ENCODE data around the gene CT47A1. TPM values are rescaled to one million over a fixed set of nuclear protein-coding genes. Genes with fewer than 3 reads are reported as not detected.
"Not testable (repeated sequence)": the region's sequence is repeated elsewhere in the genome, so short reads cannot be mapped to it uniquely, and the experiment has no call there.

The CT47A1 gene
- total RNA-seq: not detected

DNA sequence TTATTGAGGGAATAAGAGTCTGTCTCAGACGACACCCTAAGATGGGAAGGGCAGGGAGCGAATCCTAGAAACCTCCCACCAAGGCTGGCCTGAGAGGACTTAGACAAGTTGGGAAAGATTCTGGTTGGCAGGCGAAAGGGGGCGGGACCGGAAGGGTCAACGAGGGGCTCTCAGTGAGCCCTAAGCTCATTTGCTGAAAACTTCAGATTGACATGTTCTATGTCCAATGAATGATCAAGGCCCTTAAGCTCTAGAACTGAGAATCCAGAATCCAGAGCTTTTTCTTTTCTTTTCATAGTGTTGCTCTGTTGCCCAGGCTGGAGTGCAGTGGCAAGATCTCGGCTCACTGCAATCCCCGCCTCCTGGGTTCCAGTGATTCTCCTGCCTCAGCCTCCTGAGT, at the start of gene CT47A1:
Gene CT47A1 (minus strand): TSS at position 101 of the 400 bp plus-strand sequence. CDS start 231 bp downstream, outside the sequence.
- ATAC-seq; DNase-seq (ENCODE audit: low spot score in 2 of 2); H3K36me3 Mint-ChIP-seq; H3K27ac Mint-ChIP-seq; H3K9me3 Mint-ChIP-seq: not testable (repeated sequence)

DNA sequence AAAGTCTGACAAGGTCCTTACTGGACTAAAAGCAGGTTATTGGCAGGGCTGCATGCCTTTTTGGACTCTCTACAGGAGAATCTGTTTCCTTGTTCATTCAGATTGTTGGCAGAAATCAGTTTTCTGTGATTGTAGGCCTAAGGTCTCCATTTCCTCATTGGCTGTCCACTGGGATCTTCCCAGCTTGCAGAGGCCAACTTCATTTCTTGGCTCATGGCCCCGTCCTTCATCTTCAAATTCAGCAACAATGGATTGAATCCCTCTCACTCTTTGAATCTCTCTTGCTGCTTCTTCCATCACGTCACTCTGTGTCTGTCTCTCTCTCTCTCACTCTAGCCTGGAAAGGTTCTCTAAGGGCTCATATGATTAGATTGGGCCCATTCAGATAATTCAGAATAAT, 47.0 kb upstream of the CT47A1 start:
- Mint-ChIP-seq H3K27ac (no peak overlapping the region), H3K36me3 (no peaks in the 10 kb centered on the region), H3K9me3 (no peaks in the 10 kb centered on the region)
- ATAC-seq (no peak), DNase-seq (ENCODE audit: low spot score in 2 of 2) (no peak)

DNA sequence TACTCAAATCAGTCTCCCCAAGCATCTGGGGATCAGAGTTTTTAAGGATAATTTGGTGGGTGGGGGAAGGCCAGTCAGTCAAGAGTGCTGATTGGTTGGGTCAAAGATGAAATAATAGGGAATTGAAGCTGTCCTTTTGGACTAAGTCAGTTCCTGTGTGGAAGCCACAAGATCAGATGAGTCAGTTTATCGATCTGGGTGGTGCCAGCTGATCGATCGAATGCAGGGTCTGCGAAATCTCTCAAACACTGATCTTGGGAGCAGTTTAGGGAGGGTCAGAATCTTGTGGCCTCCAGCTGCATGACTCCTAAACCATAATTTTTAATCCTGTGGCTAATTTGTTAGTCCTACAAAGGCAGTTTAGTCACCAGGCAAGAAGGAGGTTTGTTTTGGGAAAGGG, 44.5 kb upstream of the CT47A1 start:
- no peak overlapping the region for H3K27ac Mint-ChIP-seq
- H3K36me3 Mint-ChIP-seq: no peaks in the 10 kb centered on the region
- H3K9me3 Mint-ChIP-seq: no peaks in the 10 kb centered on the region
- DNase-seq (ENCODE audit: low spot score in 2 of 2) (no peak), ATAC-seq (no peak)

DNA sequence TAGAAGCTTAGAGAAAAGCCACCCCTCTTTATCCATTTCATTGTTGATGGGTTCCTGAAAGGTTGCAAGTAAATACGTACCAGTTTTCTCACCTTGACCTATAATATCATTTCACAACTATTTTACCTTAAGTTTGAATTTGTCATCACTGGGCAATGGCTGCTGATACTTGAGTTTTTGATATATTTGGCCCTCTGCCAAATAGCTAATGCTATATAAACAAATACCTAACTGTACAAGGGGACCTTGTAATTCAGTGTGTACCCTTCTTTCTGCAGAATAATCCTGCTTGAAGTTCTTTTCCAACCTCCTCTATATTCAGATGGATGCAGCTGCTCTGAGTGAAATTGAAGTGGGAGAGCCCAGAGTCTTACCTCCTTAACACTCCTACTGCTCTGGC, 42.9 kb upstream of the CT47A1 start:
- ATAC-seq: no peak
- Mint-ChIP-seq H3K36me3 (no peaks in the 10 kb centered on the region), H3K9me3 (no peaks in the 10 kb centered on the region), H3K27ac (no peak overlapping the region)
- DNase-seq (ENCODE audit: low spot score in 2 of 2): no peak

DNA sequence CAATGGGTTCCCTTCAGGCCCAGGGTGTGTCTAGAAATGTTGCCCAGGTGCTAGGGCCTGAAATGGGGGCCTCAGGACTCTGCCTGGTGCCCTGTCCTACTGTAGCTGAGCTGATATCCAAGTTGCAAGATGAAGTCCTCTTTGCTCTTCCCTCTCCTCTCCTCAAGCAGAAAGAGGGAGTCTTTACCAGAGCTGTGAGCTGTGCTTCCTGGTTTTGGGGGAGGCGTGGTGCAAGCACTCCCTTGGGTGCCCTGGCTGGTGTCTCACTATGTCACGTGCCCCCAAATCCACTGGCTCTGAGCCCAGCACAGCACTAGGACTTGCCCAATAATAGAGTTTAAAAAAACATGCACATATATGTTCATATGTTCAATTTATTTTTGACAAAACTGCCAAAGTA, 29.3 kb upstream of the CT47A1 start:
- Mint-ChIP-seq H3K27ac (no peak overlapping the region), H3K9me3 (peaks cover 0 to 12% of the 10 kb centered on the region in 2 donors), H3K36me3 (peaks cover 0 to 15% of the 10 kb centered on the region in 2 donors)
- ATAC-seq (no peak), DNase-seq (ENCODE audit: low spot score in 2 of 2) (no peak)

DNA sequence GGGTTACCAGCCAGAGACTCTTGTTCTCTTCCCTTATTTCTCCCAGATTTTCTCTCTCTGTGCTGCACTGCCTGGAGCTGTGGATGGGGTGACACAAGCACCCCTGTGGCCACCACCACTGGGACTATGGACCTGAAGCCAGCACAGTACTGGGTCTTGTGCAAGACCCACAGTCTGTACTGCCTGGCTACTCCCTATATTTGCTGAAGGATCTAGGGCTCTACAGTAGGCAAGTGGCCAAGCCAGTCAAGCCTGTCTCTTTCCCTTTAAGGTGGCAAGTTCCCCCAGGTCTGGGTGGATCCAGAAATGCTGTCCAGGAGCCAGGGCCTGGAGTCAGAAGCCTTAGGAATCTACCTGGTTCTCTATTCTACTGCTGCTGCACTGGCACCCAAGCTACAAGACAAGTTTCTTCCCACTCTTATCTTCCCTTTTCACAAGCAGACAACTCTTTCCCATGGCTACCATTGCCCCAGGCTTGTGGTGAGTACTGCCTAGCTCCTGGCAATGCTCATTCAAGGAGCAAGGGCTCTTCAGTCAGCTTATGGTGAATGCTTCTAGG, 28.4 kb upstream of the CT47A1 start:
- DNase-seq (ENCODE audit: low spot score in 2 of 2) (no peak), ATAC-seq (no peak)
- H3K9me3 Mint-ChIP-seq: peaks cover 0 to 12% of the 10 kb centered on the region in 2 donors
- no peak overlapping the region for H3K27ac Mint-ChIP-seq
- H3K36me3 Mint-ChIP-seq: peaks cover 0 to 15% of the 10 kb centered on the region in 2 donors

DNA sequence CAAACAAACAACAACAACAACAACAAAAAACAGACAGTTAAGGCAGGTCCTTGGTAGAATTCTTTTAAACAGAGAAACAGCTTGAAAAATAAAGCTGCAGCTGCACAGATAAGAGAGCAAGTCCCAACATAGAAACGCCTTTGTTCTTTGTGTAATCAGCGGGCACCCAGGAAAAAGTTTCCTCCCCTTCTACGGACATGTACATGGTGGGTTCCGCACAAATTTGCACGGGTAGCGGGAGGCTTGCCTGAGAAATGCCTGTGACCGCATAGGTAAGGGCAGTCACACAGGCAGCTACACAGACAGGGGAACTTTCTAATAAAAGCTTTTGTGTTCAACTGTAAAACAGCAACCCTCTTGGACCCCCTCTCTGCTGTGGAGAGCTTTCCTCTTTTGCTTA, 25.7 kb upstream of the CT47A1 start:
- Mint-ChIP-seq H3K36me3 (peaks cover 0 to 15% of the 10 kb centered on the region in 2 donors), H3K27ac (no peak overlapping the region), H3K9me3 (peaks cover 0 to 12% of the 10 kb centered on the region in 2 donors)
- ATAC-seq: no peak
- DNase-seq (ENCODE audit: low spot score in 2 of 2): no peak

DNA sequence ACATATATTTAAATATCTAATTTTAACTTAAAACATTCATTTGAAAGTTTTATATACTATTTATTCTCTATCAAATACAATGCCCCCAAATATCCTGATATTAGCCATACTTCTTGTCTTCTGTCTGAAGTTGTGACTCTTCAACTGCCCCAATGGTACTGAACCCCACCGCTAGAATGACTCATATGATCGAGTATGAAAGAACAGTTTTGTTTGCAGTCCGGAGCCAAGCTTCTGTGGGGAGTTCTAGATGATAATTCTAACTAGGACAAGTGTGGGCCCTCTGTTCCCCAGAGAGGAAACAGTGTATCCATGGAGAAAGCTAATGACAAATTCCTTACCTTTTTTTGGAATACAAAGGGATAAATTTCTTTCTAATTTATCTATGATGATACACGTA, 24.7 kb upstream of the CT47A1 start:
- ATAC-seq (no peak), DNase-seq (ENCODE audit: low spot score in 2 of 2) (no peak)
- H3K9me3 Mint-ChIP-seq: peaks cover 0 to 12% of the 10 kb centered on the region in 2 donors
- H3K27ac Mint-ChIP-seq: no peak overlapping the region
- H3K36me3 Mint-ChIP-seq: peaks cover 0 to 15% of the 10 kb centered on the region in 2 donors

DNA sequence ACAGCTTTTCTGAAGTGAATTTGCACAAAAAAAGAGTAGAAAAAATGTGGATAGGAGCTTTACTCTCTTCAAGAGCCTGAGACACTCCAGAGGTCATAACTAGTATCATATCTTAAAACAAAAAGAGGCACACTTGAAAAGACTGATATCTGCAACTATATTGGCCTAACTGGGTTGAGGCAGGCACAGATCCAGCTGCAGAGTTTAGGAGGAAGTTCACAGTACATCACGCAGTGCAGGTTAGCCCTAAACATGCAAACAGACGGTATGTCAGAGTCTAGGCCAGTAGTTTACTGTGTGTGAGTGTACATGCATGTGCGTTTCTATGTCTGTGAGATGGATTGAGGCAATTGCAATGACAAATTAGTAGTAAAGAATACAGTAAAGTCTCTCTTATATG, 24.2 kb upstream of the CT47A1 start:
- Mint-ChIP-seq H3K9me3 (peaks cover 0 to 12% of the 10 kb centered on the region in 2 donors), H3K27ac (no peak overlapping the region), H3K36me3 (peaks cover 0 to 14% of the 10 kb centered on the region in 2 donors)
- ATAC-seq (no peak), DNase-seq (ENCODE audit: low spot score in 2 of 2) (no peak)

DNA sequence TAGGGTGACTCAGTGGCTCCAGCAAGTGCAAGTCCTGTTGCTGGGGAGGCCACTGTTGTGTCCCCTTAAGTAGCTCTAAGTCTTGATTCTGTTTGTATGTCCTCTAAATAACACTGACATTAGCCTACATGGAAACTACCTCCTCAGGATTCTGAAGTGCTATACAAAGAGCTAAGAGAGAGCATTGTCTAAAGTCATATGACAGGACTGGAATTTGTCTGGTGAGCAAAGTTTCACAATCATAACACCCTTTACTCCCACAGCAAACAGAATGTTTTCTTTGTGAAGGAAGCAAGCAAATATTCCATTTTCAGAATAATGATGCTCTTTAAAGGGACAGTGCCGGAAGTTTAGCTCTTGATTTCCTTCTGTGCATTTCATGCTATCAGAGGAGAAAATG, 23.4 kb upstream of the CT47A1 start:
- no peak for DNase-seq (ENCODE audit: low spot score in 2 of 2)
- peaks cover 0 to 6% of the 10 kb centered on the region in 2 donors for H3K9me3 Mint-ChIP-seq
- ATAC-seq: no peak
- H3K36me3 Mint-ChIP-seq: peaks cover 0 to 6% of the 10 kb centered on the region in 2 donors
- H3K27ac Mint-ChIP-seq: no peak overlapping the region

DNA sequence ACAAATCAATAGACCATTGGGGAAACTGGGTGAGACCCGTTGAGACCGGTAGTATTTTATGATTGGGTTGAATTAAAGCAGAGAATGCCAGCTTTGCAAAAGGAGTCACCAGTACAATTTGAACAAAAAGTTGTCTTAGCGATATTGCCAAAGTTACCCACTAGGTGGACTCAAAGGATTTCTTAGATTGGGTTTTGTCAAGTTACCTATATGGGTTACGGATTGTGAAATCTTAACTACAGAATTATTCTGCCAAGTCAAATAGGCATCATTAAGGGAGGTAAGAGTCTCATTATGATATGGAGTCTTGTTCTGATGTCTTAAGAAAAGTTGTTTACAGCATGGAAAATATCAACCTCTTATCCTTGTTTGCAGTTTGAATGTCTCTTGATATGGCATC, 15.0 kb upstream of the CT47A1 start:
- DNase-seq (ENCODE audit: low spot score in 2 of 2) (no peak), ATAC-seq (no peak)
- no peaks in the 10 kb centered on the region for H3K36me3 Mint-ChIP-seq
- no peak overlapping the region for H3K27ac Mint-ChIP-seq
- no peaks in the 10 kb centered on the region for H3K9me3 Mint-ChIP-seq

DNA sequence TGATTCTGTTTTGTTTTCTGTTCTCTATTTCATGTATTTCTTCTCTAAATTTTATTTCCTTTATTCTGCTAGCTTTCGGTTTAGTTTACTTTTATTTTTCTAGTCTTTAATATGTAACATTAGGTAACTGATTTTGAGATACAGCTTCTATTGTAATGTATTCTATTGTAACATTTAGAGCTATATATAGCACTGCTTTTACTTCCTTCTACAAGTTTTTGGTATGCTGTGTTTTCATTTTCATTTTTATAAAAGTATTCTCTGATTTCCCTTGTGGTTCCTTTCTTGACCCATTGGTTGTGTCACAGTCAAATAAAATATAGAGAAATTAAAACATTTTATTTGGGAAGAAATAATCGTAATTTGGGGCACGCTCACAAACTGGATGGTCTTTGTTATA, 13.9 kb upstream of the CT47A1 start:
- Mint-ChIP-seq H3K9me3 (no peaks in the 10 kb centered on the region), H3K27ac (no peak overlapping the region), H3K36me3 (no peaks in the 10 kb centered on the region)
- ATAC-seq (no peak), DNase-seq (ENCODE audit: low spot score in 2 of 2) (no peak)

DNA sequence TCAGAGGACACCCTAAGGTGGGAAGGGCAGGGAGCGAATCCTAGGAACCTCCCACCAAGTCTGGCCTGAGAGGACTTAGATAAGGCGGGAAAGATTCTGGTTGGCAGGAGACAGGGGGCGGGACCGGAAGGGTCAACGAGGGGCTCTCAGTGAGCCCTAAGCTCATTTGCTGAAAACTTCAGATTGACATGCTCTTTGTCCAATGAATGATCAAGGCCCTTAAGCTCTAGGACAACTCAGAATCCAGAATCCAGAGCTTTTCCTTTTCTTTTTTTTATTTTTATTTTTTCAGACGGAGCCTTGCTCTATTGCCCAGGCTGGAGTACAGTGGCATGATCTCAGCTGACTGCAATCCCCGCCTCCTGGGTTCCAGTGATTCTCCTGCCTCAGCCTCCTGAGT, 29.1 kb downstream of the CT47A1 start, which contains the start of gene CT47A7:
Gene CT47A7 (minus strand): TSS at position 101 of the 400 bp plus-strand sequence. CDS start 255 bp downstream, outside the sequence.
- H3K36me3 Mint-ChIP-seq; DNase-seq (ENCODE audit: low spot score in 2 of 2); ATAC-seq; H3K27ac Mint-ChIP-seq; H3K9me3 Mint-ChIP-seq: not testable (repeated sequence)

Other genes starting within 250 kb of the CT47A1 start
- gene CT47B1, start 109.9 kb downstream of the CT47A1 start, total RNA-seq: not detected
- gene CT47A11, start 48.6 kb downstream of the CT47A1 start, total RNA-seq: not detected
- gene CT47A10, start 43.7 kb downstream of the CT47A1 start, total RNA-seq: not detected
- gene CT47A9, start 38.9 kb downstream of the CT47A1 start, total RNA-seq: not detected
- gene CT47A8, start 34.0 kb downstream of the CT47A1 start, total RNA-seq: not detected
- not detected for gene CT47A7, start 29.2 kb downstream of the CT47A1 start, total RNA-seq
- not detected for gene CT47A6, start 24.3 kb downstream of the CT47A1 start, total RNA-seq
- not detected for gene CT47A5, start 19.4 kb downstream of the CT47A1 start, total RNA-seq
- gene CT47A4, start 14.6 kb downstream of the CT47A1 start, total RNA-seq: not detected
- gene CT47A3, start 9.7 kb downstream of the CT47A1 start, total RNA-seq: not detected
- not detected for gene CT47A2, start 4.8 kb downstream of the CT47A1 start, total RNA-seq
- under 1 TPM in 1 of 2 donors, not detected in 1; 0.36 TPM for gene GLUD2, start 61.9 kb upstream of the CT47A1 start, total RNA-seq